ENCODE measurements around the gene EGLN1.
"Not testable (repeated sequence)": the region's sequence is repeated elsewhere in the genome, so short reads cannot be mapped to it uniquely, and the experiment has no call there.

EGLN1 gene

DNA sequence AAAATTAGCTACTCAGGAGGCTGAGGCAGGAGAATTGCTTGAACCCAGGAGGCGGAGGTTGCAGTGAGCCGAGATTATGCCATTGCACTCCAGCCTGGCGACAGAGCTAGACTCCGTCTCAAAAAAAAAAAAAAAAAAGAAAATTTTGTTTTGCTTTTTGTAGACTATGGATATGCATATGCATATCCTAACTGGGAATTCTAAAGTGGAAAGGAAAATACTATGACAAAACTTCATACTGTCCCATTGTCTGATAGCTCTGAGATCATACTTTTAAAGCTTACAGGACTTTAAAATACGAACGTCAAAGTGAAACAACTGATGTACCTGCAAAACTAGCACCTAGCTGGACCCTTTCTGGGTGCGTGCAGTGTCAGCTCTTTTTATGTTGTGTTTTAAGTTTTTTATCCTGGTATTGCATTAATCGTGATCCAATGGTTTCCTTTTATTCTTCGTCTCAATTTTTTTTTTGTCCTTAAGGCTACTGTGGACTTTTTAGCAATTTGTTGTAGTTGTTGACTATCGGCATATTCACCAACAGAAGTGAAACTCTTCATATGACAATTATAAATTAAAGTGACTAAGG lies 64.8 kb downstream of the EGLN1 start:
- no peak for DNase-seq

DNA sequence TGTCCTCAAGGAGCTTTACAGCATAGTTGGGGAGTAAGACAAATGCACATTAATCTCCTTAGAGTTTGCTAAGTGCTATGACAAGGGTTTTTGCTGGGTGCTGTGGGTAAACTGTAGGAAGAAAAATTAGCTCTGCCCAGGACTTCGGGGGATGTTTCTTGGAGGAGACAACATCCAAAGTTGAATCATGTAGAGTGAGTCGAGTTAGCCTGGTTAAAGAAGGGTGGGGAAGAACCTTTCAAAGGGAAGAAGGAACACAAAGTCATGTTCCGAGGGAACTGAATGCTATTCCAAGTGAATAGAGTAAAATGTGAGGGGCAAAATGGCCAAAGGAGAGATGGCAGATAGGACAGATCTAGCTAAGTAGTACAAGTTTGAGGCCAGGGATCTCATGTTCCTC lies 66.9 kb downstream of the EGLN1 start:
- DNase-seq, result peak; percentile 26

DNA sequence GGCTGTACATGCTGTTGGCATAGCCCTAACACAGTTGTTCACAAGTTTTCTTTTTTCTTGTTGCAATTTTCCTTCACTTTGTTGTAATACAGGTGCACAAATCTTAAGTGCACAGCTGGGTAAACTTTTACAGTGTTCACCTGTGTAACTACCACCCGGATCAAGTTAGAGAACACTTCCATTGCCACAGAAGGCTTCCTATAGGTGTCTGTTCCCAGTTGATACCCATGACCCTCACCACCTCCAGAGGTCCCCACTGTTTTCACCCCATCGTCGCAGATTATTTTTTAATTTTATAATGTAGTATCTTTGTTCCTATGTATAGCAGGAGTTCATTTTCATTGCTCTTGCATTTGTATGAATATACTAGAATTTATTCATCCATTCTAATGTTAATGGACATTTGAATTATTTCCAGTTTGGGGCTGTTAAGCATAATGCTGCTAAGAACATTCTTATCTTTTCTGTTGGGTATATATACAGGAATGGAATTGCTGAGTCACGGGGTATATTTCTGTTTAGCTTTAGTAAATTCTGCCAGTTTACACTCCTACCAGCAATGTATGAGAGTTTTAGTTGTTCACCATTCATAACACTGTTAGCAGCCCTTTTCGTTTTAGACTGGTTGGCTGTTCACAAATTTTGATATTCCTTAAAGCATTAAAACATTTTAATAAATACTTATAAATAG lies 67.6 kb downstream of the EGLN1 start:
- DNase-seq, result peak; percentile 80

DNA sequence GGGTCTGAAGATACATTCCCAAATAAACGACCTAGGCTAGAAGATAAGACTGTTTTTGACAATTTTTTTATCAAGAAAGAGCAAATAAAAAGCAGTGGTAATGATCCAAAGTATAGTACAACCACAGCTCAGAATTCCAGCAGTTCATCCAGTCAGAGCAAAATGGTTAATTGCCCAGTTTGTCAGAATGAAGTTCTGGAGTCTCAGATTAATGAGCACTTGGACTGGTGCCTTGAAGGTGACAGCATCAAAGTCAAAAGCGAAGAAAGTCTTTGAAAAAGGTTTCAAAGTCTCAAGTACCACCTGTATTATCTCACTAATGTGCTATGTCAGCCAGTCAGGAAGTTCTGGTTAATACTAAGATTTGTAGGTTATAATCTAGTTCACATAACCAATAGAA lies 69.0 kb downstream of the EGLN1 start:
- no peak for DNase-seq

- no peak for DNase-seq
Observed at GRCh38 chr1:231351816-231352215, 70.3 kb downstream of the EGLN1 start.

DNA sequence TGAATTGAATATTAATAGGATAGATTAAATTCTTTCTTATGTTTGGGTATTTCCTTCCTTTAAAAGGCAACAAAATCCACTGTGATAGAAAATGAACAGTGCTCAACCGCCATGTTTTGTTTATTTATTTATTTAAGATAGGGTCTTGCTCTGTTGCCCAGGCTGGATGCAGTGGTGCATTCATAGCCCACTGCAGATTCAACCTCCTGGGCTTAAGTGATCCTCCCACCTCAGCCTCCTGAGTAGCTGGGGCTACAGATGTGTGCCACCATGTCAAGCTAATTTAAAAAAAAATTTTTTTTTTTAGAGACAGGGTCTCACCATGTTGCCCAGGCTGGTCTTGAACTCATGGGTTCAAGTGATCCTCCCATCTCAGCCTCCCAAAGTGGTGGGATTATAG lies 73.2 kb downstream of the EGLN1 start:
- DNase-seq, result not testable (repeated sequence)

- DNase-seq, result no peak
Observed at GRCh38 chr1:231348442-231348841, 73.6 kb downstream of the EGLN1 start.

DNA sequence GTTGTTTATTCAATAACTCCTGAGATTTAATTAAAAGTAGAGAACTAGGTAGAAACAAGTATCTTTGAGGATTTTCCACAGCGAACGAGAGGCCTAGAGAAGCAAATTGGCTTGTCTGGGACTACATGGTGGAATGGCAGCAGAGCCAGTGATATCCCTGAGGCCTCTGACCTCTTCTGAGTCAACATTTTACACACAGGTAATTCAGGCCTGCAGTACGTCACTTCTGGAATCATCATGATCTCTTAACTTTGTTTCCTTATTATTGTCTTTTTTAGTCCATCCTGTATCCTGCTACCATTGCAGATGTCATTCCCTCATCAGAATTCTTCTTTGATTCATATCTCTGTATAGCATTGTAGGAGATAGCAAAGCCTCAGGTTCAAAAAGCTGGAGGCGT lies 74.1 kb downstream of the EGLN1 start:
- no peak for DNase-seq

DNA sequence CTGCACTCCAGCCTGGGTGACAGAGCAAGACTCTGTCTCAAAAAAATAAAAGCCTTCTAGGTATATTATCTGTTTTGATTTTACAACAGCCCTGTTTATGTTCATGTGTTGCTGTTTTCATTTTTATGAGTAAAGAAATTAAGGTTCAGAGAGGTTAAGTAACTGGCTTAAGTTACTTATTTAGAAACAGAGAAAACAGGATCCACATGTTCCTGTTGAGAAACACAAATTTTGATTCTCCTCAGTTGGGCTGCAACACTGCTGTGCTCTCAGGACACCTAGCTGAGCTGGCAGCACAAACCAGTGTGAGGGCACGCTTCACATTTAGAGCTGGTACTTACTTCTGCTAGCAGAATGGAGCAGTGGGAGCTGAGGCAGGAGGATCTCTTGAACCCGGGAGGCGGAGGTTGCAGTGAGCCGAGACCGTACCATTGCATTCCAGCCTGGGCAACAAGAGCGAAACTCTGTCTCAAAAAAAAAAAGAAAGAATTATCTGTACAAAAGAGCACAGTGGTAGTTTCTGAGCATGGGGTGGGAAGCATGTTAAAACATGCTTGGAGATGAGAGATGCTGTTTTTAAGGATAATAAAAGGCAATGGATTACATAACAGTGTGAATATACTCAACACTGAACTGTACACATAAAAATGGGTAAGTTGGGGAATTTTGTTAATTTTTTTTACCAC lies 81.6 kb downstream of the EGLN1 start:
- no peak for DNase-seq

DNA sequence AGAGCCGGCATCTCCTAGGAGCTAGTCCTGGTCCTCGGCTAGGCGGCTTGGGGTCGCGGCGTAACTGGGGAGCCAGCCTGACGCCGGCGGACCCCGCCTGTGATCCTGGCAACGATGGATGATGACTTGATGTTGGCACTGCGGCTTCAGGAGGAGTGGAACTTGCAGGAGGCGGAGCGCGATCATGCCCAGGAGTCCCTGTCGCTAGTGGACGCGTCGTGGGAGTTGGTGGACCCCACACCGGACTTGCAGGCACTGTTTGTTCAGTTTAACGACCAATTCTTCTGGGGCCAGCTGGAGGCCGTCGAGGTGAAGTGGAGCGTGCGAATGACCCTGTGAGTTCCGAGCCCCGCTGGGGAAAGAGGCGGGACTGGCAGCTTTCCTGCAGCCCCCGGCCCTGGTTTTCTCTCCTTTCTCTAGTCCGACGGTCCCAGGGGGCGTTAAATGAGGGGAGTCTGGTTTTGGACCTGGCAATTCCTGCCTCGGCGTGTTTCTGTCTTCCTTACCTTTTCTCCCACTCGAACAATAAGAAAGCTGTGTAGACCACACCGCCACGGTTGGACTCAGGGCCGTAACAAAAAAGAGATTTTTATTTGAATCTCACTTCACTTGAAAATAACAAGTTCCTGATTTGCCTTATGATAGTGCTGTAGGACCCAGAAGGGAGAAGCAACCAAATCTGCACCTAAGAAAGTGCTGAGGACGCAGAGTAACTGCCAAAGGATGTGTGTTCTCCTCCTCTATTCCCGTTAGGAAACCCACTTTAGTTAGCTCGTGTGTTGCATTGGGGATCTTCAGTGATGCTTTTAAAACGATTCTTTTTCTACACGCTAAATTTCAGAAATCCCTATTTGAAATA lies 83.6 kb downstream of the EGLN1 start, which contains the start of gene SPRTN:
SPRTN (plus strand) TSS at position 24 of the 859 bp plus-strand sequence; CDS start at position 115, 91 bp downstream.
- no peak for DNase-seq

- DNase-seq, result peak; percentile 99
Observed at GRCh38 chr1:231337472-231338269, 84.4 kb downstream of the EGLN1 start, which contains the start of gene EXOC8. EXOC8 (minus strand) TSS chr1:231337852; CDS start chr1:231337745, 107 bp downstream.

DNA sequence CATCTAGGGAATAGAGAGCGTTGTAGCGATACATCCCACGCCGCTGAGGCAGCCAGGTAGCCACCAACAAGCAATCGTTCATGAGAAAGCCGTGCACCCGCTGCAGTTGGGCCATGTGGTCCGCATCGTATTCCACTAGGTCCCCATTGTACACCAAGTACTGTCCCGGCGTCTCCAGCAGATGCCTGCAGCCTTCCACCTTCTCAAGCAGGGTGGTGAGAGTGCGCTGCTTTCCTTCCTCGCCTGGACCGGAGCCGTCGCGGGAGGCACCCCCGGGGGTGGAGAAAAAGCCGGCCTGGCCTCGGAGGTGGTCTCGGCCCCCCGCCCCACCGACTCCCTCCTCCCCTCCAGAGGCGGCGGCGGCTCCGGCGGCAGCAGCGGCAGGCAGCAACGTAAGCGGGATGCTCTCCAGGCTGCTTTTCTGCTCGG lies 85.0 kb downstream of the EGLN1 start:
- no peak for DNase-seq

- DNase-seq, result peak; percentile 32
Observed at GRCh38 chr1:231335663-231336602, 86.2 kb downstream of the EGLN1 start.

GRCh38 chr1:231334952-231335351 lies 87.1 kb downstream of the EGLN1 start:
- no peak for DNase-seq

- DNase-seq, result no peak
Observed at GRCh38 chr1:231334079-231334666, 87.9 kb downstream of the EGLN1 start.

DNA sequence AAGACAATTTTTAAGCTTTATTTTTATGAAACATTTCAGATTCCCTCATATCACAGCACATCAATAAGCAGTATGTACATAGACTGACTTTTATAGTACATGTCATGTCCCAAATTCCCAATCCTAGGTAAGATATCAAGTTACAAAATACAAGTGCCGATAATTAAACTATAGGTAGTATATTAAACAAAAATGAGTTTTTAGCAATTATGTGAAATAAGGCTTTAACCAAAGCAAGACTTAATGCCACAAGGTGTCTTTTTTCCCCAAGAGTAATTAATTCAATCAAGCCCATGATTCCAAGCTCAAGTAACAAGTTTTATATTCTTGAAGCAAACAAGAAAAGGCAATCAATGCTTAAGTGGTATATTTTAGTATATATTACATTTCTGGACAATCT lies 89.3 kb downstream of the EGLN1 start:
- no peak for DNase-seq

- no peak for DNase-seq
Observed at GRCh38 chr1:231329483-231329882, 92.6 kb downstream of the EGLN1 start.

- no peak for DNase-seq
Observed at GRCh38 chr1:231327617-231328016, 94.5 kb downstream of the EGLN1 start.

DNA sequence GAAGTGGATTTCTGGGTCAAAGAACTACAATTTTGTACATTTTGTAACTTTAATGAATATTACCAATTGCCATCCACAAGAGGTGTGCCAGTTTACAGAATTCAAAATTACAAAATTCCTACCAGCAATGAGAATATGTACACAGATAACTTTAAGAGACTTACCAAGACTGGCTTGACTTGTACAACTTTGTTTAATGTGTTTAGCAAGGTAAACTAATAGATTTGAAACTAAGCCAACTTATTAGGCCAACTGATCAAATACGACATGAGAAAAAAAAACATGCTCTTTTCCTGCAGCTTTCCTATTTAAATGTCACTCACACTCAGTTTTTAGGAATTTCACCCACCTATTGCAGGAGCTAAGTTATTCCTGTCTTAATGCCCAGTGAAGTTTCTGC lies 95.8 kb downstream of the EGLN1 start:
- no peak for DNase-seq

DNA sequence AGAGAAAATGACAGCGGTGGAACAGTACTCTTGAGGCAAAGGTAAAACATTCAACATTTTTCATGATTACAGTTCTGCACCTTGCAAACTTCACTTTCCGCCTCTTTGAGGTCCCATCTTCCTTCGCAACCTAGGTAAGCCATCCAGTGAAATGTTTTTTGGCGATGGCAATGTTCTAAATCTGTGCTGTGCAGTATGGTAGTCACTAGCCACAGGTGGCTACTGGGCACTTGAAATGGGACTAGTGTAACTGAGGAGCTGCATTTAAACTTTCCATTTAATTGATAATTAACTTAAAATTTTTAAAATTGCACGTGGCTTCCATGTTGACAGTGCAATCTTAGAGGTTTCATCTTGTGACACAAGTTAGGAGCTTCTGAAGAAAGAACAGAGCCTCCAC lies 97.4 kb downstream of the EGLN1 start:
- no peak for DNase-seq

Data from hematopoietic multipotent progenitor cell treated with erythropoietin and hydrocortisone succinate and interleukin-3 and kit ligand, for 8 days (in vitro differentiated cells).